Body of pancreas (tissue), 4 donors: ENCODE results near the gene C5orf63.

Experiments used
- POLR2A ChIP-seq, 3 donors: fragments of 450-650 bp; IDR thresholded peaks; one replicate each; pipeline ENCODE4 v1.6.1; 2016; ENCODE audit warnings: antibody characterized with exemption in 3 of 3, mild to moderate bottlenecking in 2 of 3
- TF ChIP-seq, protein P1 (sequence below), 7 experiments: fragments of 450-650 bp in 4 of 7; fragments of 200-600 bp in 3 of 7; sonication (generic) in 3 of 7; IDR thresholded peaks; one replicate each; pipeline ENCODE4 v1.5.1; 2016 to 2019; ENCODE audit warnings: antibody characterized with exemption in 7 of 7

DNA sequence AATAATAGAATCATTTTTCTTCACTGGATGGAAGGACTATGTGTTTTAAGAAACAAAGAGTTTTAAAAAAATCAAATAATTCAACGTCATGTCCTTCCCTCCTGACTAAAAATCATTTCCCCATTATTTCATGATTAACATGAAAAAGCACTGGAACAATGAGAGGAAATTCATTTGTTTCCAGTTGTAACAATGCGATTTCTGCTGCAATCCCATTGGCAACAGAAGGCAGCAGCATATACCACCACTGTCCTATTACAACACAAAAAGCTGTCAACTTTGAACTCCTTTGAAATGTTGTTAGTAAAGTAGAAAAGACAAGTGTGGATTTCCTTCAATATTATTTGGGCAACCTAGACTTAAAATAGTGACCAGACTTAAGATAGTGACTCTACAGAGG, 3.1 kb downstream of the C5orf63 start:
- TF ChIP-seq, protein P1, sequence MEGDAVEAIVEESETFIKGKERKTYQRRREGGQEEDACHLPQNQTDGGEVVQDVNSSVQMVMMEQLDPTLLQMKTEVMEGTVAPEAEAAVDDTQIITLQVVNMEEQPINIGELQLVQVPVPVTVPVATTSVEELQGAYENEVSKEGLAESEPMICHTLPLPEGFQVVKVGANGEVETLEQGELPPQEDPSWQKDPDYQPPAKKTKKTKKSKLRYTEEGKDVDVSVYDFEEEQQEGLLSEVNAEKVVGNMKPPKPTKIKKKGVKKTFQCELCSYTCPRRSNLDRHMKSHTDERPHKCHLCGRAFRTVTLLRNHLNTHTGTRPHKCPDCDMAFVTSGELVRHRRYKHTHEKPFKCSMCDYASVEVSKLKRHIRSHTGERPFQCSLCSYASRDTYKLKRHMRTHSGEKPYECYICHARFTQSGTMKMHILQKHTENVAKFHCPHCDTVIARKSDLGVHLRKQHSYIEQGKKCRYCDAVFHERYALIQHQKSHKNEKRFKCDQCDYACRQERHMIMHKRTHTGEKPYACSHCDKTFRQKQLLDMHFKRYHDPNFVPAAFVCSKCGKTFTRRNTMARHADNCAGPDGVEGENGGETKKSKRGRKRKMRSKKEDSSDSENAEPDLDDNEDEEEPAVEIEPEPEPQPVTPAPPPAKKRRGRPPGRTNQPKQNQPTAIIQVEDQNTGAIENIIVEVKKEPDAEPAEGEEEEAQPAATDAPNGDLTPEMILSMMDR (IDR thresholded peaks at IDR 0.05): no peak
- no peak for TF ChIP-seq POLR2A (IDR thresholded peaks at IDR 0.05)
